ENCODE measurements around the gene THSD7B.

DNA sequence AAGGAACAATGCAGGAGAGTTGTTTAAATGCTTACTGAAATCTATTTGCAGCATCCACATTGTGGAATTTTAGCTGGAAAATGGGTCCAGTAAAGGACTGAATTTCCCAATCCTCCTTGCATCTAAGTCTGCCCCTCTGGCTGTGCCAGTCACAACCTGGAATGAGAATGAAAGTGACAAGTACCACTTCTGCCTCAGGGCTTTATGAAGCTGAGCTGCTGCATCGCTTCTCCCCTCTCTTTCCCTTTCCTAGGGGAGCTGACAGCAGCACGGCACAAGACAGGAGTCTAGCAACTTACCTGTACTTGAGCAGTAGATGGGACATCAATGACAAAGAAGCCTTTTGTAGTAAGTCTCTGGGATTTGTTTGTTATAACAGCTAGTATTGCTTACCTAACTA, 27.3 kb upstream of the THSD7B start:
- TF ChIP-seq, protein P1, sequence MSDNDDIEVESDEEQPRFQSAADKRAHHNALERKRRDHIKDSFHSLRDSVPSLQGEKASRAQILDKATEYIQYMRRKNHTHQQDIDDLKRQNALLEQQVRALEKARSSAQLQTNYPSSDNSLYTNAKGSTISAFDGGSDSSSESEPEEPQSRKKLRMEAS (IDR thresholded peaks at IDR 0.05), result no peak
- TF ChIP-seq, protein P2, sequence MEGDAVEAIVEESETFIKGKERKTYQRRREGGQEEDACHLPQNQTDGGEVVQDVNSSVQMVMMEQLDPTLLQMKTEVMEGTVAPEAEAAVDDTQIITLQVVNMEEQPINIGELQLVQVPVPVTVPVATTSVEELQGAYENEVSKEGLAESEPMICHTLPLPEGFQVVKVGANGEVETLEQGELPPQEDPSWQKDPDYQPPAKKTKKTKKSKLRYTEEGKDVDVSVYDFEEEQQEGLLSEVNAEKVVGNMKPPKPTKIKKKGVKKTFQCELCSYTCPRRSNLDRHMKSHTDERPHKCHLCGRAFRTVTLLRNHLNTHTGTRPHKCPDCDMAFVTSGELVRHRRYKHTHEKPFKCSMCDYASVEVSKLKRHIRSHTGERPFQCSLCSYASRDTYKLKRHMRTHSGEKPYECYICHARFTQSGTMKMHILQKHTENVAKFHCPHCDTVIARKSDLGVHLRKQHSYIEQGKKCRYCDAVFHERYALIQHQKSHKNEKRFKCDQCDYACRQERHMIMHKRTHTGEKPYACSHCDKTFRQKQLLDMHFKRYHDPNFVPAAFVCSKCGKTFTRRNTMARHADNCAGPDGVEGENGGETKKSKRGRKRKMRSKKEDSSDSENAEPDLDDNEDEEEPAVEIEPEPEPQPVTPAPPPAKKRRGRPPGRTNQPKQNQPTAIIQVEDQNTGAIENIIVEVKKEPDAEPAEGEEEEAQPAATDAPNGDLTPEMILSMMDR (IDR thresholded peaks at IDR 0.05), result no peak
- TF ChIP-seq, protein P3, sequence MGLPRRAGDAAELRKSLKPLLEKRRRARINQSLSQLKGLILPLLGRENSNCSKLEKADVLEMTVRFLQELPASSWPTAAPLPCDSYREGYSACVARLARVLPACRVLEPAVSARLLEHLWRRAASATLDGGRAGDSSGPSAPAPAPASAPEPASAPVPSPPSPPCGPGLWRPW (IDR thresholded peaks at IDR 0.05), result no peak
- TF ChIP-seq EP300 (IDR thresholded peaks at IDR 0.05) (no peak), MYC (IDR thresholded peaks at IDR 0.05; ENCODE audit: borderline replicate concordance, low read length) (no peak), KDM1A (IDR thresholded peaks at IDR 0.05; ENCODE audit: low read depth) (no peak), POLR2A (IDR thresholded peaks at IDR 0.05; ENCODE audit: low read length) (no peak)
